SK-N-SH (cell line): Measurements from ENCODE around the gene RASAL2. TPM values are rescaled to one million over a fixed set of nuclear protein-coding genes. Genes with fewer than 3 reads are reported as not detected.

ENCODE experiments used
- CTCF ChIA-PET: fragments of 300-600, 350-600 bp; formaldehyde crosslinking; extraction: SDS; loops from one replicate; lab custom pipeline; 2021; lab: Yijun Ruan, JAX
- POLR2A ChIA-PET: fragments of 350-600 bp; sonication (Branson Sonifier 250); formaldehyde crosslinking; extraction: SDS; loops from one replicate; lab custom pipeline; 2020; ENCODE audit warnings: antibody characterized with exemption, inconsistent platforms; lab: Yijun Ruan, JAX
- DNase-seq: peaks from one replicate; pipeline ENCODE4 v3.0.0; 2012
- H2AFZ ChIP-seq: fragments of 200-600 bp; sonication (generic); 2 replicates; pipeline ENCODE4 v1.8.1; 2016; ENCODE audit warnings: antibody characterized with exemption, mild to moderate bottlenecking, low read depth
- H3F3A ChIP-seq: fragments of 200-600 bp; sonication (generic); replicated peaks from 2 replicates; pipeline ENCODE3; 2016; ENCODE audit warnings: antibody characterized with exemption, mild to moderate bottlenecking; ENCODE audit not compliant: insufficient read depth
- H3K27ac ChIP-seq, 2 experiments: fragments of 200-500 bp in 1 of 2; fragments of 200-600 bp in 1 of 2; sonication (Bioruptor generic) in 1 of 2; sonication (generic), shearing (Covaris generic) in 1 of 2; 2 replicates each; pipeline versions ENCODE4 v1.5.1 to v1.6.1; 2014 to 2016; ENCODE audit warnings: low read depth in 2 of 2, inconsistent platforms in 1 of 2, low read length in 1 of 2, mild to moderate bottlenecking in 1 of 2, mixed read lengths in 1 of 2
- H3K27me3 ChIP-seq: fragments of 200-600 bp; sonication (generic), shearing (Covaris generic); 2 replicates; pipeline ENCODE4 v1.6.1; 2016; ENCODE audit warnings: mixed run types; ENCODE audit not compliant: insufficient read depth
- H3K36me3 ChIP-seq, 2 experiments: fragments of 200-500 bp in 1 of 2; fragments of 200-600 bp in 1 of 2; sonication (Bioruptor generic) in 1 of 2; sonication (generic) in 1 of 2; replicated peaks in 1 of 2; 2 replicates each; pipeline versions ENCODE3 to v1.5.1; 2014 to 2016; ENCODE audit warnings: low read length in 1 of 2, mild to moderate bottlenecking in 1 of 2; ENCODE audit not compliant: insufficient read depth in 2 of 2, control insufficient read depth in 1 of 2
- H3K4me1 ChIP-seq, 2 experiments: fragments of 200-500 bp in 1 of 2; fragments of 200-600 bp in 1 of 2; sonication (Bioruptor generic) in 1 of 2; sonication (generic), shearing (Covaris generic) in 1 of 2; 2 replicates each; pipeline versions ENCODE4 v1.5.1 to v1.6.1; 2014 to 2016; ENCODE audit warnings: low read depth in 1 of 2, low read length in 1 of 2, mixed run types in 1 of 2; ENCODE audit not compliant: insufficient read depth in 2 of 2, control insufficient read depth in 1 of 2
- H3K4me2 ChIP-seq: fragments of 200-600 bp; sonication (generic), shearing (Covaris generic); 2 replicates; pipeline ENCODE4 v1.6.1; 2017; ENCODE audit warnings: mixed run types
- H3K4me3 ChIP-seq, 2 experiments: fragments of 200-500 bp in 1 of 2; fragments of 200-600 bp in 1 of 2; sonication (Bioruptor generic) in 1 of 2; sonication (generic), shearing (Covaris generic) in 1 of 2; 2 replicates each; pipeline versions ENCODE4 v1.5.1 to v1.8.1; 2014 to 2016; ENCODE audit warnings: low read depth in 2 of 2, inconsistent platforms in 1 of 2, low read length in 1 of 2, mild to moderate bottlenecking in 1 of 2, mixed read lengths in 1 of 2, moderate library complexity in 1 of 2
- H3K79me2 ChIP-seq: fragments of 200-600 bp; sonication (generic); 2 replicates; pipeline ENCODE4 v1.8.1; 2017; ENCODE audit warnings: mild to moderate bottlenecking; ENCODE audit not compliant: insufficient read depth
- H3K9ac ChIP-seq: fragments of 200-600 bp; sonication (generic); 2 replicates; pipeline ENCODE4 v1.6.1; 2017; ENCODE audit warnings: mixed run types
- H3K9me2 ChIP-seq: fragments of 200-600 bp; sonication (generic); 2 replicates; pipeline ENCODE4 v1.6.1; 2017; ENCODE audit warnings: mixed run types
- H3K9me3 ChIP-seq: fragments of 200-600 bp; sonication (generic); 2 replicates; pipeline ENCODE4 v1.6.1; 2017; ENCODE audit warnings: mixed run types, mild to moderate bottlenecking, moderate library complexity
- H4K20me1 ChIP-seq: fragments of 200-600 bp; sonication (generic); 2 replicates; pipeline ENCODE4 v1.6.1; 2017; ENCODE audit warnings: mild to moderate bottlenecking, mixed run types; ENCODE audit not compliant: insufficient read depth
- CHD2 ChIP-seq: fragments of 150-350 bp; IDR thresholded peaks from 2 replicates; pipeline ENCODE4 v1.6.1; 2018; ENCODE audit warnings: low read length; ENCODE audit not compliant: partially characterized antibody
- FOSL2 ChIP-seq: IDR thresholded peaks from 2 replicates; pipeline ENCODE4 v1.4.0; 2012; ENCODE audit warnings: low read depth, mild to moderate bottlenecking, moderate library complexity, borderline replicate concordance
- FOXJ3 ChIP-seq: sonication (generic); formaldehyde crosslinking; IDR thresholded peaks from 2 replicates; pipeline ENCODE4 v1.5.1; 2020; ENCODE audit warnings: mild to moderate bottlenecking, missing genetic modification reagents
- FOXM1 ChIP-seq: IDR thresholded peaks from 2 replicates; pipeline ENCODE4 v1.4.0; 2012; ENCODE audit warnings: low read depth, mild to moderate bottlenecking
- GABPA ChIP-seq: IDR thresholded peaks from 2 replicates; pipeline ENCODE4 v1.4.0; 2012; ENCODE audit warnings: low read depth, mild to moderate bottlenecking
- JUND ChIP-seq: IDR thresholded peaks from 2 replicates; pipeline ENCODE4 v1.4.0; 2012
- RAD21 ChIP-seq: IDR thresholded peaks from 2 replicates; pipeline ENCODE4 v1.6.1; 2012; ENCODE audit warnings: mild to moderate bottlenecking, low read length
- SMC3 ChIP-seq: IDR thresholded peaks from 2 replicates; pipeline ENCODE4 v1.6.1; 2012; ENCODE audit warnings: low read depth, low read length, improper control_type of control experiment
- TEAD4 ChIP-seq: IDR thresholded peaks from 2 replicates; pipeline ENCODE4 v1.4.0; 2012; ENCODE audit warnings: mild to moderate bottlenecking, borderline replicate concordance; ENCODE audit not compliant: insufficient read depth
- WGBS: methylation state at CpG from one replicate; pipeline ENCODE4 v1.1.6; 2017; ENCODE audit warnings: low lambda C conversion rate; 5-methylcytosine and 5-hydroxymethylcytosine counted together
- polyA plus RNA-seq, 3 experiments: library from polyadenylated mRNA; depleted of rRNA; stranded (reverse); fragments of >200 nt; gene quantifications; 2 replicates each; pipeline ENCODE4 v1.2.3, GENCODE V29; 2012
- TF ChIP-seq, protein P1 (sequence below): fragments of 200-600 bp; sonication (generic); IDR thresholded peaks from 2 replicates; pipeline ENCODE4 v1.6.1; 2017; ENCODE audit warnings: antibody characterized with exemption, mild to moderate bottlenecking, moderate library complexity
- TF ChIP-seq, protein P2 (sequence below): fragments of 150-350 bp; IDR thresholded peaks from 2 replicates; pipeline ENCODE4 v1.6.1; 2016; ENCODE audit warnings: mild to moderate bottlenecking, low read depth, low read length
- TF ChIP-seq, protein P3 (sequence below): IDR thresholded peaks from 2 replicates; pipeline ENCODE4 v1.4.0; 2012; ENCODE audit warnings: low read depth, borderline replicate concordance
- TF ChIP-seq, protein P4 (sequence below): IDR thresholded peaks from 2 replicates; pipeline ENCODE4; 2012

Gene RASAL2
- polyA plus RNA-seq, 1 of the 3 experiments (the other 2 are of a cell fraction): 6.9 TPM

DNA sequence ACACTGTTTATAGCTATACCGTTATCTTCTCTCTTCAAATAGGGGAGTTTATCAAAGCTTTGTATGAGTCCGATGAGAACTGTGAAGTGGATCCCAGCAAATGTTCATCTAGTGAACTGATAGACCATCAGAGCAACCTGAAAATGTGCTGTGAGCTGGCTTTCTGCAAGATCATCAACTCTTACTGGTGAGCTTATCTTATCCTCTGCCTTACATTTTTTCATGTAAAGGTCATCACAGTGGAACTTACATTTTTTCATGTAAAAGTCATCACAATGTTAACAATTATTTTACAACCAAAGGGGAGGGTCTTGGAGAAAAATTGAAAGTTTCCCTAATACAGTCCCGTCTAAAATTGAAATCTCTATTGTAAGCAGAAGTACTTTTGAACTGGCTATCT, 357.6 kb downstream of the RASAL2 start:
- CTCF ChIA-PET: interaction anchor here (1.4 kb wide), 1 partner anchor 23 kb away, joined by 3 read pairs; no protein-coding TSS in a partner anchor
- POLR2A ChIA-PET: no interaction called here
- DNase-seq: no peak

DNA sequence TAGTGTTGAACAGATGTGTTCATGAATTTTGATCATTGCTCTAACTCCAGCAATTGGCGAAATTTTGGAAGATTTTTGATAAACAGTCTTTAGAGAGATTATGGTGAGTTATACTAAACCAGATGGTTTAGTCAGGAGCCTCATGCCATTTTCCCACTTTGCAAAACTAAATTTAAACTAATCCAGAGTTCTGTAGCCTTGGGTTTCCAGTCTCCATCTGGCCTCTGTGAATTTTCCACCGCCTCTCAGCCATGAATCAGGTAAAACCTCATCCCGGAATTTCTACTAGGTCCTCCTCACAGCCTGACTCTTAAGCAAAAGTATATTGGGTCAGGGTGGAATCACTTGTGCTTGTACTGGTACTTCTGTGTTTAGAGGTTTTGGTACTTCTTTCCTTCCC, 358.1 kb downstream of the RASAL2 start:
- Histone ChIP-seq H3K9me3 (no peaks in the 10 kb centered on the region), H2AFZ (no peak overlapping the region), H3F3A (peaks cover 2% of the 10 kb centered on the region), H3K36me3 (peaks cover 9 to 22% of the 10 kb centered on the region in 2 experiments), H3K4me1 (no peaks in the 10 kb centered on the region; a peak in 1 of 4 replicates), H3K27ac (no peak overlapping the region), H3K9me2 (no peaks in the 10 kb centered on the region), H3K9ac (no peak overlapping the region), H3K4me2 (no peak overlapping the region), H3K79me2 (no peaks in the 10 kb centered on the region), H4K20me1 (no peaks in the 10 kb centered on the region), H3K27me3 (no peaks in the 10 kb centered on the region), H3K4me3 (no peak overlapping the region)
- CTCF ChIA-PET: no interaction called here
- WGBS: 92% methylated on average over 3 of the region's 3 CpGs
- DNase-seq: no peak
- POLR2A ChIA-PET: no interaction called here
- TF ChIP-seq, protein P1, sequence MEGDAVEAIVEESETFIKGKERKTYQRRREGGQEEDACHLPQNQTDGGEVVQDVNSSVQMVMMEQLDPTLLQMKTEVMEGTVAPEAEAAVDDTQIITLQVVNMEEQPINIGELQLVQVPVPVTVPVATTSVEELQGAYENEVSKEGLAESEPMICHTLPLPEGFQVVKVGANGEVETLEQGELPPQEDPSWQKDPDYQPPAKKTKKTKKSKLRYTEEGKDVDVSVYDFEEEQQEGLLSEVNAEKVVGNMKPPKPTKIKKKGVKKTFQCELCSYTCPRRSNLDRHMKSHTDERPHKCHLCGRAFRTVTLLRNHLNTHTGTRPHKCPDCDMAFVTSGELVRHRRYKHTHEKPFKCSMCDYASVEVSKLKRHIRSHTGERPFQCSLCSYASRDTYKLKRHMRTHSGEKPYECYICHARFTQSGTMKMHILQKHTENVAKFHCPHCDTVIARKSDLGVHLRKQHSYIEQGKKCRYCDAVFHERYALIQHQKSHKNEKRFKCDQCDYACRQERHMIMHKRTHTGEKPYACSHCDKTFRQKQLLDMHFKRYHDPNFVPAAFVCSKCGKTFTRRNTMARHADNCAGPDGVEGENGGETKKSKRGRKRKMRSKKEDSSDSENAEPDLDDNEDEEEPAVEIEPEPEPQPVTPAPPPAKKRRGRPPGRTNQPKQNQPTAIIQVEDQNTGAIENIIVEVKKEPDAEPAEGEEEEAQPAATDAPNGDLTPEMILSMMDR: no peak
- TF ChIP-seq FOXJ3 (CRISPR knock-in tag) (no peak), GABPA (no peak), SMC3 (no peak), FOXM1 (no peak), RAD21 (no peak), CHD2 (no peak), FOSL2 (no peak), JUND (no peak)
- TF ChIP-seq, protein P2, sequence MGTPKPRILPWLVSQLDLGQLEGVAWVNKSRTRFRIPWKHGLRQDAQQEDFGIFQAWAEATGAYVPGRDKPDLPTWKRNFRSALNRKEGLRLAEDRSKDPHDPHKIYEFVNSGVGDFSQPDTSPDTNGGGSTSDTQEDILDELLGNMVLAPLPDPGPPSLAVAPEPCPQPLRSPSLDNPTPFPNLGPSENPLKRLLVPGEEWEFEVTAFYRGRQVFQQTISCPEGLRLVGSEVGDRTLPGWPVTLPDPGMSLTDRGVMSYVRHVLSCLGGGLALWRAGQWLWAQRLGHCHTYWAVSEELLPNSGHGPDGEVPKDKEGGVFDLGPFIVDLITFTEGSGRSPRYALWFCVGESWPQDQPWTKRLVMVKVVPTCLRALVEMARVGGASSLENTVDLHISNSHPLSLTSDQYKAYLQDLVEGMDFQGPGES: no peak
- TF ChIP-seq, protein P3, sequence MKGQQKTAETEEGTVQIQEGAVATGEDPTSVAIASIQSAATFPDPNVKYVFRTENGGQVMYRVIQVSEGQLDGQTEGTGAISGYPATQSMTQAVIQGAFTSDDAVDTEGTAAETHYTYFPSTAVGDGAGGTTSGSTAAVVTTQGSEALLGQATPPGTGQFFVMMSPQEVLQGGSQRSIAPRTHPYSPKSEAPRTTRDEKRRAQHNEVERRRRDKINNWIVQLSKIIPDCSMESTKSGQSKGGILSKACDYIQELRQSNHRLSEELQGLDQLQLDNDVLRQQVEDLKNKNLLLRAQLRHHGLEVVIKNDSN: no peak
- TF ChIP-seq, protein P4, sequence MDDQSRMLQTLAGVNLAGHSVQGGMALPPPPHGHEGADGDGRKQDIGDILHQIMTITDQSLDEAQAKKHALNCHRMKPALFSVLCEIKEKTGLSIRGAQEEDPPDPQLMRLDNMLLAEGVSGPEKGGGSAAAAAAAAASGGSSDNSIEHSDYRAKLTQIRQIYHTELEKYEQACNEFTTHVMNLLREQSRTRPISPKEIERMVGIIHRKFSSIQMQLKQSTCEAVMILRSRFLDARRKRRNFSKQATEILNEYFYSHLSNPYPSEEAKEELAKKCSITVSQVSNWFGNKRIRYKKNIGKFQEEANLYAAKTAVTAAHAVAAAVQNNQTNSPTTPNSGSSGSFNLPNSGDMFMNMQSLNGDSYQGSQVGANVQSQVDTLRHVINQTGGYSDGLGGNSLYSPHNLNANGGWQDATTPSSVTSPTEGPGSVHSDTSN: no peak

More for the DNA sequence above, 357.6 kb downstream of the RASAL2 start:
- Histone ChIP-seq H2AFZ (no peak overlapping the region), H4K20me1 (no peaks in the 10 kb centered on the region), H3K9me2 (no peaks in the 10 kb centered on the region)
- TF ChIP-seq JUND: peak; percentile 63
- TF ChIP-seq, protein P2: no peak
- 0 out of 2 replicates have a peak, but pooled peaks have one; percentile 27 for TF ChIP-seq TEAD4
- no peak for TF ChIP-seq FOXJ3 (CRISPR knock-in tag)
- TF ChIP-seq FOXM1: no peak
- TF ChIP-seq, all 33 proteins: peak for 2
- Histone ChIP-seq H3K4me2 (no peak overlapping the region), H3K4me3 (no peak overlapping the region), H3K79me2 (no peaks in the 10 kb centered on the region), H3K36me3 (peaks cover 9 to 17% of the 10 kb centered on the region in 2 experiments), H3K4me1 (no peaks in the 10 kb centered on the region; a peak in 1 of 4 replicates), H3F3A (peaks cover 2% of the 10 kb centered on the region), H3K9ac (no peak overlapping the region), H3K27me3 (no peaks in the 10 kb centered on the region), H3K27ac (no peak overlapping the region), H3K9me3 (no peaks in the 10 kb centered on the region)
- 97% methylated on average over 3 of the region's 3 CpGs for WGBS
